Renal cortical epithelial cell (primary cell): Measurements from ENCODE around the gene MAGEH1. TPM values are rescaled to one million over a fixed set of nuclear protein-coding genes. Genes with fewer than 3 reads are reported as not detected.
"Not testable (repeated sequence)": the region's sequence is repeated elsewhere in the genome, so short reads cannot be mapped to it uniquely, and the experiment has no call there.

Source experiments
- DNase-seq: peaks from one replicate; pipeline ENCODE4 v3.0.0-alpha.2; 2011; ENCODE audit warnings: low read depth
- total RNA-seq: library from RNA; depleted of rRNA; stranded (reverse); fragments of >200 nt; gene quantifications from 2 replicates; pipeline ENCODE4 v1.2.3, GENCODE V29; 2014

Gene MAGEH1
- 18.9 and 19.7 TPM in 2 replicates for total RNA-seq

DNA sequence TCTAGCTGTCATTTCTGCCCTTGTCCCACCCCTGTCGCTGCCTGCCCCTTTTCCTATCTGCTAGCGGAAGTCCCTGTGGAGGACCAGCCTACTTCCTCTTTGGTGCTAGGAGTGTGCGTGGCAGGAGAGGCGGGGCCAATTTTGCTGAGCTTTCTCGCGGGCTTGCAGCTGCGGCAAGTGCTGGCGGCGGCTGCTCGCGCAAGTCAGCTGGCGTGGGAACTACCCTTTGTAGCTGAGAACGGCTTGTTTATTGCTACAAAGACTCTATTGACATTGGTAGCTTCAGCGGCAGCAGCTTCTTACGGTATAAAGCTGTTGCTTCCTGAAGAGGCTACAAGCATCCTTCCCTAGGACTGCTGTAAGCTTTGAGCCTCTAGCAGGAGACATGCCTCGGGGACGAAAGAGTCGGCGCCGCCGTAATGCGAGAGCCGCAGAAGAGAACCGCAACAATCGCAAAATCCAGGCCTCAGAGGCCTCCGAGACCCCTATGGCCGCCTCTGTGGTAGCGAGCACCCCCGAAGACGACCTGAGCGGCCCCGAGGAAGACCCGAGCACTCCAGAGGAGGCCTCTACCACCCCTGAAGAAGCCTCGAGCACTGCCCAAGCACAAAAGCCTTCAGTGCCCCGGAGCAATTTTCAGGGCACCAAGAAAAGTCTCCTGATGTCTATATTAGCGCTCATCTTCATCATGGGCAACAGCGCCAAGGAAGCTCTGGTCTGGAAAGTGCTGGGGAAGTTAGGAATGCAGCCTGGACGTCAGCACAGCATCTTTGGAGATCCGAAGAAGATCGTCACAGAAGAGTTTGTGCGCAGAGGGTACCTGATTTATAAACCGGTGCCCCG, at the start of gene MAGEH1:
Gene MAGEH1 (plus strand): TSS at position 138 of the 843 bp plus-strand sequence. CDS start 248 bp downstream, at position 386.
- peak; percentile 66 for DNase-seq

- DNase-seq: not testable (repeated sequence)
Measured at GRCh38 chrX:55427079-55427478, 24.8 kb upstream of the MAGEH1 start.

DNA sequence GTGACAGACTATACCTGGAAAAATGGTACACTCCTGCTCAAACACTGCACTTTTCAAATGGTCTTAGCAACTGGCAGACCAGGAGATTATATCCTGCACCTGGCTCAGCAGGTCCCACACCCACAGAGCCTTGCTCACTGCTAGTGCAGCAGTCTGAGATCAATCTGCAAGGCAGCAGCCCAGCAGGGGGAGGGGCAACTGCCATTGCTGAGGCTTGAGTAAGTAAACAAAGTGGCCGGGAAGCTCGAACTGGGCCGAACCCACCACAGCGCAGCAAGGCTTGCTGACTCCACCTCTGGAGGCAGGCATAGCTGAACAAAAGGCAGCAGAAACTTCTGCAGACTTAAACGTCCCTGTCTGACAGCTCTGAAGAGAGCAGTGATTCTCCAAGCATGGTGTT, 8.5 kb upstream of the MAGEH1 start:
- DNase-seq: not testable (repeated sequence)

DNA sequence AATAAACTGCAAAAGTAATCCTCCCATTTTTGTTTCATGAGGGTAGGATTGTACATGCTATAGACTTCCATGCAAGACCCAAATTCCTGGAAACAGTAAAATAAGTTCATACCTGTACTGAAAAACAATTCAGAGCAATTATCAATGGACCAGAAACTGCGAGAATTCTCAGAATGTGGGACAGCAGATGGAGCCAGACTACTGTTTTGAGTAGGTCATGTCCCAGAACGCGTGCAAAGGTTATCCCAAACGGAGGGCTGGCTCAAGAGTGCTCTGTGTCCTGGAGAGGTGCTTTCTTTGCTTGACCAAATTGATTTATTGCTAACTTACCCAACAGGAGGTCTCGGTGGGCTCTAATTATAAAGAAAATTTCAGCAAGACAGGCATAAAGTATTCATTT, 1.7 kb upstream of the MAGEH1 start:
- peak; percentile 17 for DNase-seq

DNA sequence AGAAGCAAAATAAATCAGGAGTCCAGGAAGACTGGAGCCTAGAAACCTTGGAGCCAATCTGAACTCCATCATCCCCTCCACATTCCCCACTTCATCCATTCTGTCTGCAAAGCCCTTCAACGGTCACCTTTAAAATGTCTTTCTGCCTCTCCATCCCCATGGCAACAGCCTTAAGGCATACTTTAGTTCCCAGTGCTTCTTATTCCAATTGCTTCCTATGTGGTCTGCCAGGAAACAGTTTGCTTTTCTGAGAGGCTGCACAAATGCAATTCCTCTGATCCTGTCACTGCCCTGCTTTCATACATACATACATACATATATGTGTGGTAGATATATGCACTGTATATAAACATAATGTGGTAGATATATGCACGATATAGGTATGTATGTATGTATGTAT, 786 bp upstream of the MAGEH1 start:
- no peak for DNase-seq

- DNase-seq: no peak
Measured at GRCh38 chrX:55451626-55451989, 319 bp upstream of the MAGEH1 start.

- no peak for DNase-seq
Measured at GRCh38 chrX:55452833-55453124, 852 bp downstream of the MAGEH1 start.

- not testable (repeated sequence) for DNase-seq
Measured at GRCh38 chrX:55455708-55456107, 3.8 kb downstream of the MAGEH1 start.

GRCh38 chrX:55459426-55459825, 7.5 kb downstream of the MAGEH1 start:
- not testable (repeated sequence) for DNase-seq

DNA sequence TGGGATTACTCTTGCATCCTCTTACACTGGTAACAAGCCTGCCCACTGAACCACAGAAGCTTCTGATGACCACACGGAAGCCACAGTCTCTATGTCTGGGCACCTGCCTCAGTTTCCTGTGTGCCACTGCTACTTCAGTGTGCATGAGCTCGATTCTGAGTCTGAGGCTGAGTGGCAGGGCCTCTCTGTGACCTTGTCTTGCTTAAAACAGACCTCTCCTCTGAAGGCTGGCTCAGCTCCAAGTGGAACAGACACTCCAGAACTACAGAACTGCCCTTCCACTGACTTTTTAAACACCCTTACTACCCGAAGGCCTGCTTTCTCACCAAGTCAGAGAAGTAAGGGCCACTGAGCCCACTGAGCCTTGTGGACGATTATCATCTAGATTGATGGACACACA, 8.0 kb downstream of the MAGEH1 start:
- not testable (repeated sequence) for DNase-seq

DNA sequence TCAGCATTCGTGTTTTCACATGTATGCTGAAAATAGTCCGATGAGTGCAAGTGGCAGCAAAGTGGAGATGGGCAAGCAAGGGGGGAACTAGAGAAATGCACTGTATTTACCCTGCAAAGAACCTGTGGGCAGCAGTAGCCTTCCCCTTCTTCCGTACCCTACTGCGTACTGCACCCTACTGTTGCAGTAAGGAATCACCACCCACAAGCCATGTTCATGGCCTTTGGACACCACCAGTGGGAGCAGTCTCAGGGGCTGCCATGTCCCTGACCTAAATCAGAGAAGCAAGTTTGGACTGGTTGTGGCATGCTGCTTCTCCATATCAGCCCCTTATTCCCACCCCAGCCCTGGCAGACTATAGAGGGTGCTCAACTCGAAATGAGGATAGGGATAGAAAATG, 12.1 kb downstream of the MAGEH1 start:
- not testable (repeated sequence) for DNase-seq

- not testable (repeated sequence) for DNase-seq
Measured at GRCh38 chrX:55465108-55465507, 13.2 kb downstream of the MAGEH1 start.

GRCh38 chrX:55465791-55466190, 13.9 kb downstream of the MAGEH1 start:
- DNase-seq: not testable (repeated sequence)

DNA sequence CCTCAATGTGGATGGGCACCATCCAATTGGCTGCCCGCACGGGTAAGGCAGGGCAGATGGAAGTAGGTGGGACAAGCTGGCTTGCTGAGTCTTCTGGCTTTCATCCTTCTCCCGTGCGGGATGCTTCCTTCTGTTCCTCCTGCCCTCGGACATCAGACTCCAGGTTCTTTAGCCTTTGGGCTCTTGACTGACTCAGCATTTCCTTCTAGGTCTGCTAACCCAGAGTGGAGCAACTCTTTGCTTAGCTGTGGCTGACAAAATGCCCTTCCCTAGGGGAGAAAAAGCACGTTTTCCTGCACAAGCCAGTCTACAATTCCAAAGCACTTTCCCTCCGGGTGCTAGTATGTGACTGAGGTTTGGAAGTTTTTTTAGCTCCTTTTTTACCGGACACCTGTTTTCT, 28.0 kb downstream of the MAGEH1 start:
- DNase-seq: not testable (repeated sequence)

- no peak for DNase-seq
Measured at GRCh38 chrX:55480390-55481062, 28.6 kb downstream of the MAGEH1 start.

DNA sequence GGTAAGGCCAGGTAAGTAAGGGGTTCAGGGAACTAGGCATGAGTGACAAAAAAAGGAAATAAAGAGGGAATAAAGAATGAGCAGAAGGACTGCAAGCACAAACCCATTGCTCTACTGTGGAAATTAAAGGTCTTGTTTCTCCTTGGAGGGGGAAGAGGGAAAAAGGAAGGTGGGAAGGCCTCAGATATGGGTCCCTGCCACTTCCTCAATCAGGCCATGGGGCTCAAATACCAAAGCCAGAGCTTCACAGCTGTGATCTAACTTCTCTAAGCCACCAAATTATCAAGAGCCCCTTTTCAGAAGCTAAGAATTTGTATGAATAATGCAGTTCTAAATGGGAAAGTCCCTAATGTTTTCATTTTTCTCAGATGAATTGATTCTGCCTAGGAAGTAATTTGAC, 33.0 kb downstream of the MAGEH1 start:
- no peak for DNase-seq

- peak; percentile 61 for DNase-seq
Measured at GRCh38 chrX:55486736-55487135, 34.8 kb downstream of the MAGEH1 start.

DNA sequence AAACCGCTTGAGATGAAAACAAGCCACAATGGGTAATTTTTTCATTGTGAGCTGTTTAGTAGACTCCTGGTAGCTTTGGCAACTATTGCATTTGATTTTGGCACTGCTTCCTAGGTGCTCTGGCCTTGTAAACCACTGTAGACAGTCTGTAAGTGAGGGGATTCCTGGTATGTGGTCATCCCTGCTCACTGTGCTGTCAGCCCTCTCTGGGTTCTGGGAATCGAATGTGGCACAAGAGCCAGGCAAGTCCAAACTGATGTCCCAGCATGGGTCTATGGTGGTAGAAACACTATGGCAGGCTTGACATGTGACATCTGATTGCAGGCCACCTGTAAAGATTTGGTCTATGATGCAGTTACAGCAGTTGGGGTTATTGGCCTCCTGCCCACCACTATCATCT, 35.2 kb downstream of the MAGEH1 start:
- no peak for DNase-seq

DNA sequence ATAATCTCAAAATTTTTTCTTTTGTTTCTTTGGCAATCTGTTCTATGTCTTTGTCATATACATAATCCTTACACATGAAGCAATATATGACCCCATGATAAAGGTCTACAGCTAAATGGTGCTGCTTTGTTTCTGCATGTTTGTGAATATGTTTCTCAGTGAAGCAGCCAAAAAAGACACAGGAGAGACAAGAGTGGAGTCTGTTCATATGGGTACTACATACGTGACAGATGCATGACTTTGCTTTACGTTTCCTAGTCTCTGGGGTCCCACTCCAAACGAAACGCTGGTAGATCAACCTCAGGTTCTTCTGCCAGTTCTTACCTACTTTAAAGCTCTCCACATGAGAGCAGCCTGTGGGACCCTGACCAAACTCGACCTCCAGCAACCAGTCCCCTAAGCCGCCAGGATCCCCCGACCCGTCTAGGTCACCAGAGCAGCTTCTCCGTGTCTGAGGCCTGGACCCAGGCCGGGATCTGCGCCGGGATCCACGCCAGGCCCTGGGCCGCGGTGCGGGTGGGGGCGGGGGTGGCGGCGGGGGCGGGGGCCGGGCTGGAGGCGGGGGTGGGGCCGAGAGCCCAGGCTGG, 36.2 kb downstream of the MAGEH1 start:
- DNase-seq: no peak

DNA sequence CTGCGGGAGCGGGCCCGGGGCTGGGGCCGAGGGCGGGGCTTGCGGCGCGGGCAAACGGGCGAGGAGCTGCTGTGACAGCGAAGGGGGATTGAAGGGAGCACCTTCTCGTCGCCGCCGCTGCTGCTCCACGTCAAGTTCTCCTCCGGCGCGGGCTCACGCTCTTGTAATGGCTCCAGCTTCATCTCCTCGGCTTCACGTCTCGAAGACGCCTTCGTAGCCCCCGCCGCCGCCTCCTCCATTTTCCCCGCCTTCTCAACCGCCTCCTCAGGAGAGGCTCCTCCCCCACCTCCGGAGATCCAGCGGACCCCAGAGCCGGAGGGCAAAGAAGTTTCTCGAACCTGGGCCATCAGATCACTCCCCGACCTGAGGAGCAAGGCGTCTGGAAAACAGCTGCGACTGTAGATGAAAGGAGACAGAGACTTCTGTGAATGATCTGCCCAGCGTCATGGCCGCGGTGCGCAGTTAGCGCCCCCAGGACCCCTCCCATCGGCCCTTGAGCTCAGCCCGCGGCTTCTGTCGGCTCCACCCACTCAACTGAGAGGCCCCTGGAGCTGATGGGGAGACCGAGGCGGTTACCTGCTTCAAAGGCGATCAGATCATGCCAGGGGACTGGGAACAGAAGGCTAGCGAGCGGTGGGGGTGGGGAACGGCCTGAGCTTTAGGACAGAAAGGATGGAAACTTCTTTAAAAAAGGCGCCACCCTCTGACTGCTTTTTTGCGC, 36.8 kb downstream of the MAGEH1 start:
- peak; percentile 52 for DNase-seq

DNA sequence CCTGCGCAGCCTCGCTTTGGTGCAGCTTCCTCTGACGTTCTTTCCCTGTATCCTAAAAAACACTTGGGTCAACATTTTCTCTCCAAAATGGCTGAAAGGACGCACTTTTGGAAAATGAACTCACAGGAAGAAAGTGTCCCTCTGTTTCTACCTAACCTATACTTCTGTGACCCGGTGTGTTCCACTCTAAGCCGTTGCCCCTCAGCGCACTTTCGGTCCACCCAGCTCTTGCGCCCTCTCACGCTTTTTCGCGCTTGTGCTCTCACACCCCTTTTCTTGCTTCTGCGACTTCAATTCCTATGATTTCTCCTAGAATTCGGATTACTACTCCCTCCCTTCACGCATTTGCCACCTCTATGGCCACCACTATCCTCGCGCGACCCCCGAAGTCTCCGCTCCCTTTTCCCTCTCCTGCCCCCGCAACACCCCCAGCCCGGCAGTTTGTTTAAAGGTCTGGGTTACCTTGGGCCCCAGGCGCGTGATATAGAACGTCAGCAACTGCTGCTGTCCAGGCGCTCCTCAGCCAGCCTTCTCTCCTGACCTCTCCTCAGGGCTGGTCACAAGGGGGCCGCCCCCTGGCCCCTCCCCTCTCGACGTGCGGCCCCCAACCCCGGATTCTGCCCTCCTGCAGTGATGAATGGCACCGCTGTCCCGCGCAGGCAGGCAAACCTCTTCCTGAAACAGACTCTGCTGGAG, 37.5 kb downstream of the MAGEH1 start, which contains the start of gene USP51:
Gene USP51 (minus strand): TSS at position 535 of the 696 bp plus-strand sequence. CDS start 909 bp downstream, outside the sequence.
- peak; percentile 26 for DNase-seq

DNA sequence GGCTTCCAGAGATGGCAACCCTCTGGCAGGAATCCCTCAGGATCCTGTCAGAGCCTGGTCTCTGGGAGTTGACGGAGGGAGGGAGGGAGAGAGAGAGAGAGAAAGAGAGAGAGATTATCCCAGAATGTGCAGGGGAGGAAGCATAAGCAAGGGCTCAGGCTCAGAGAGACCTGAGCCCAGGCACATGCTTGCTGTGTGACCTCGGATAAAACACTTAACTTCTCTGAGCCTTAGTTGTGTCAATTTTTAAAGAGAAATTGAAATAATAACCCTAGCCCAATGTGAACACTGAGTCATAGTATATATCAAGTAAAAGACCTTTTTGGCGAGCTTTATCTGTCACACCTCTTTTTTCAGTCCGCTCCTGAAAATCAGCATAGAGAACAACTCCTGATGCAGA, 38.2 kb downstream of the MAGEH1 start:
- no peak for DNase-seq
